Stomach (tissue), 9 donors: ENCODE data around the gene ASIC4. TPM values are rescaled to one million over a fixed set of nuclear protein-coding genes. Genes with fewer than 3 reads are reported as not detected.

Source experiments
- DNase-seq, 2 donors: peaks; one replicate each; pipeline versions ENCODE4 v3.0.0 to v3.0.0-alpha.2; 2013 to 2019
- H3K27ac ChIP-seq, 5 donors: fragments of 200-600 bp in 4 of 5; sonication (generic) in 4 of 5; one replicate each; pipeline ENCODE4 v1.5.1; 2013 to 2019; ENCODE audit warnings: mild to moderate bottlenecking in 1 of 5, moderate library complexity in 1 of 5
- H3K27me3 ChIP-seq, 3 donors: fragments of 200-600 bp; sonication (generic); one replicate each; pipeline ENCODE4 v1.5.1; 2017 to 2019; ENCODE audit warnings: mixed run types in 1 of 3
- H3K36me3 ChIP-seq, 4 donors: fragments of 200-600 bp; sonication (generic); 1 replicate in 3 of 4; 2 replicates in 1 of 4; pipeline ENCODE4 v1.5.1; 2016 to 2019
- H3K4me1 ChIP-seq, 4 donors: fragments of 200-600 bp; sonication (generic); one replicate each; pipeline ENCODE4 v1.5.1; 2016 to 2019
- H3K4me3 ChIP-seq, 4 donors: fragments of 200-600 bp; sonication (generic) in 3 of 4; one replicate each; pipeline ENCODE4 v1.5.1; 2016 to 2019; ENCODE audit warnings: mild to moderate bottlenecking in 1 of 4
- H3K9me3 ChIP-seq, 4 donors: fragments of 200-600 bp; sonication (generic); one replicate each; pipeline ENCODE4 v1.5.1; 2016 to 2019
- EP300 ChIP-seq: sonication (generic); formaldehyde crosslinking; IDR thresholded peaks from one replicate; pipeline ENCODE4 v1.6.1; 2017; ENCODE audit warnings: antibody characterized with exemption
- POLR2A ChIP-seq, 4 donors: fragments of 450-650 bp; IDR thresholded peaks; one replicate each; pipeline ENCODE4 v1.6.1; 2016; ENCODE audit warnings: antibody characterized with exemption in 4 of 4, control low read depth in 2 of 4, mild to moderate bottlenecking in 1 of 4, moderate library complexity in 1 of 4
- POLR2AphosphoS5 ChIP-seq, 3 donors: sonication (generic); formaldehyde crosslinking; IDR thresholded peaks; one replicate each; pipeline ENCODE4 v1.6.1; 2016; ENCODE audit warnings: antibody characterized with exemption in 3 of 3
- WGBS, 5 donors: extraction: QIAGEN DNeasy Blood & Tissue Kit in 3 of 5; methylation state at CpG; one replicate each; pipeline versions ENCODE4 v1.1.5 to v1.1.7; 2013 to 2018; 5-methylcytosine and 5-hydroxymethylcytosine counted together
- intact Hi-C: fragments of 100-400 bp; cut with DNase I; formaldehyde crosslinking; loops from one replicate; pipeline ENCODE4 v1.15.1; 2023; ENCODE audit warnings: low total_unique reads
- polyA plus RNA-seq, 3 donors: library from polyadenylated mRNA; stranded (reverse); fragments of 200-250 nt; gene quantifications; one replicate each; pipeline ENCODE4 v1.2.3, GENCODE V29; 2013
- total RNA-seq, 5 donors: library from RNA; depleted of rRNA; stranded (reverse); fragments of >200 nt; gene quantifications; one replicate each; pipeline versions ENCODE4 v1.1.0 to v1.2.3, GENCODE V29; 2014 to 2016
- TF ChIP-seq, protein P1 (sequence below), 7 experiments: fragments of 450-650 bp in 4 of 7; fragments of 200-600 bp in 3 of 7; sonication (generic) in 3 of 7; IDR thresholded peaks; one replicate each; pipeline ENCODE4 v1.5.1; 2016 to 2019; ENCODE audit warnings: antibody characterized with exemption in 7 of 7, control low read depth in 2 of 7, mild to moderate bottlenecking in 1 of 7
- donor health status: healthy with polysubstance abuse.
- donor health status: Bipolar disorder and iron deficiency.
- donor health status: healthy.

The ASIC4 gene
- total and polyA plus RNA-seq, 8 donors: 2.0 to 11.0 TPM; not detected in 6

DNA sequence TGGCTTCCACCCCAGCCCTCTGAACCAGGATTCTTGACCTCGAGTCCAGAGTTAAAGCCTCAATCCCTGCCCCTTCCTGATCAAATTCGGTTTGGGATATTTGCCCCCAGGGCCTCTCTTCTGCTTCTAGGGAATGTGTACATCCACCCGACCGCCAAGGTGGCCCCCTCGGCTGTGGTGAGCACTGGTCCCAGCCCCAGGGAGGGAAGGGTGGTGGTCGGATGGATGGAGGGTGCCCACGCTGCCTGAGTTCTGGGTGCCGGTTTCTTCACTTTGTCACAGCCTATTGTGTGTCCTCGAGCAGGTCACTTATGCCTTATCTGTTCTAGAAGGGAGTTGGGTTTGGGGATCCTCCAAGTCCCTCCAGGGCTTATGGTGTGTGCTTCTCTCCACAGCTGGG lies 8.7 kb upstream of the ASIC4 start:
- no peak overlapping the region for H3K4me3 ChIP-seq
- WGBS, 5 donors: 83 to 88% (median 87%) methylated on average over 9 of the region's 9 CpGs
- TF ChIP-seq POLR2A (IDR thresholded peaks at IDR 0.05) (no peak), EP300 (no peak)
- intact Hi-C loops: no loop called here
- H3K27me3 ChIP-seq: peaks cover 0 to 30% (median 21%) of the 10 kb centered on the region in 3 donors
- H3K36me3 ChIP-seq: peaks cover 30 to 69% (median 62%) of the 10 kb centered on the region in 4 donors
- no peak for DNase-seq
- H3K9me3 ChIP-seq: no peaks in the 10 kb centered on the region
- no peak overlapping the region for H3K27ac ChIP-seq
- H3K4me1 ChIP-seq: peaks cover 14 to 30% (median 25%) of the 10 kb centered on the region in 4 donors

DNA sequence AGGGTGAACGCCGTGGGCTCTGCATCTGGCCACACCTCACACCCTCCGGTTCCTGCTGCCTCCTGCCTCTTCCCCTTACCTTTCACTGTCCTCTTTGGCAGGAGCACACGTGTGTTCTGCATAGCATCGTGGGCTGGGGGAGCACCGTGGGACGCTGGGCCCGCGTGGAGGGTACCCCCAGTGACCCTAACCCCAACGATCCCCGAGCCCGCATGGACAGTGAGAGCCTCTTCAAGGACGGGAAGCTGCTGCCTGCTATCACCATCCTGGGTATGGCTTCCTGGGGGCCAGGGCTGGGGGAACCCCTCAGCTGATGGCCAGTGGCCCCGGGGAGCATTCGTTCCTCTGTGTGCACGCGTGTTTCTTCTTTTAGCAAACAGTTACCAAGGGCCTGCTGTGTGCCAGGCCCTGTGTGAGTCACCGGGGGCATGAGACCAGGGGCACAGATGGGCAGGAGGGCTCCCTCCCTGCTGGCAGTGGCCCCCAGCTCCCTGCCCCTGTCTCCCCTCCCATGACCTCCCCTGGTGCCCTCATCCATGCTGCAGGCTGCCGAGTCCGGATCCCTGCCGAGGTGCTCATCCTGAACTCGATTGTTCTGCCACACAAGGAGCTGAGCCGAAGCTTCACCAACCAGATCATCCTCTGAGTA lies 8.0 kb upstream of the ASIC4 start:
- H3K4me3 ChIP-seq: no peak overlapping the region
- 80 to 87% (median 85%) methylated on average over 17 to 23 of the region's 23 CpGs for WGBS, 5 donors
- intact Hi-C loops: no loop called here
- no peaks in the 10 kb centered on the region for H3K9me3 ChIP-seq
- peaks cover 0 to 37% (median 28%) of the 10 kb centered on the region in 3 donors for H3K27me3 ChIP-seq
- H3K36me3 ChIP-seq: peaks cover 30 to 66% (median 62%) of the 10 kb centered on the region in 4 donors
- peaks cover 14 to 29% (median 24%) of the 10 kb centered on the region in 4 donors for H3K4me1 ChIP-seq
- TF ChIP-seq, protein P1, sequence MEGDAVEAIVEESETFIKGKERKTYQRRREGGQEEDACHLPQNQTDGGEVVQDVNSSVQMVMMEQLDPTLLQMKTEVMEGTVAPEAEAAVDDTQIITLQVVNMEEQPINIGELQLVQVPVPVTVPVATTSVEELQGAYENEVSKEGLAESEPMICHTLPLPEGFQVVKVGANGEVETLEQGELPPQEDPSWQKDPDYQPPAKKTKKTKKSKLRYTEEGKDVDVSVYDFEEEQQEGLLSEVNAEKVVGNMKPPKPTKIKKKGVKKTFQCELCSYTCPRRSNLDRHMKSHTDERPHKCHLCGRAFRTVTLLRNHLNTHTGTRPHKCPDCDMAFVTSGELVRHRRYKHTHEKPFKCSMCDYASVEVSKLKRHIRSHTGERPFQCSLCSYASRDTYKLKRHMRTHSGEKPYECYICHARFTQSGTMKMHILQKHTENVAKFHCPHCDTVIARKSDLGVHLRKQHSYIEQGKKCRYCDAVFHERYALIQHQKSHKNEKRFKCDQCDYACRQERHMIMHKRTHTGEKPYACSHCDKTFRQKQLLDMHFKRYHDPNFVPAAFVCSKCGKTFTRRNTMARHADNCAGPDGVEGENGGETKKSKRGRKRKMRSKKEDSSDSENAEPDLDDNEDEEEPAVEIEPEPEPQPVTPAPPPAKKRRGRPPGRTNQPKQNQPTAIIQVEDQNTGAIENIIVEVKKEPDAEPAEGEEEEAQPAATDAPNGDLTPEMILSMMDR (IDR thresholded peaks at IDR 0.05): no peak
- no peak for TF ChIP-seq POLR2A (IDR thresholded peaks at IDR 0.05)
- TF ChIP-seq POLR2AphosphoS5 (IDR thresholded peaks at IDR 0.05): no peak
- TF ChIP-seq EP300: no peak
- DNase-seq: no peak
- H3K27ac ChIP-seq: no peak overlapping the region

DNA sequence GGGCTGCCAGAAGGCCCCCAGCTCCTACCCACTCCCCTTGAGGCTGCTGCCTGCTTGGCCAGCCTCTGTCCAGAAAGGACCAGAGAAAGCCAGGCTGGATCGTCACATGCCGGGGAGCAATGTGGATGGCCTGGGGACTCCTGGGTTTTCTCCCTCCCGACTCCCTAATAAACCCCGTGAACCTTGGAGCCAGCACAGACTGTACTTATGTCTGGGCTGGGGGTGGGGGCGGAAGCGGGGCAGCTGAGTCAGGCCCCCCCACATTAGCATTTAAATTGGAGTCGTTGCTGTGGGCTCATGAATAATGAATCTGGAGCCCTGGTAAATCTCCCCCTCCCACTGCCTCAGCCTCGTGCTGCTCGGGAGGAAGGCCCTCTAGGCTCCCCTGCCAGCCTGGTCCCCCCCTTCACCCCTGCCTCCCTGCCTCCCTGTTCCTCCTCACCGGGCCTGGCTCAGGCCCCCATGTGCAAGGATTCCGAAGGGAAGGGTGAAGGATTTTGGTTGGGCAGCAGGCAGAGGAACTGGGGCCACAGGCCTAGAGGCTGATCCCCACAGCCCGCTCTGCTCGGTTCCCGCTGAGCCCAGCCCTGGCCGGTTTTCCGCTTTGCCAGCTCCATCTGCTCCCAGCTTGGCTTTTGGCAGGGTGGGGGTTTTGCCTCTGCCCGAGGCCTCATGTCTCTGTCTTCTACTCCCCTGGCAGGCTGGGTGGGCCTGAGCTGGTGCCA lies 7.3 kb upstream of the ASIC4 start:
- Histone ChIP-seq H3K4me3 (no peak overlapping the region), H3K27me3 (peaks cover 0 to 44% (median 35%) of the 10 kb centered on the region in 3 donors), H3K36me3 (peaks cover 30 to 59% (median 55%) of the 10 kb centered on the region in 4 donors), H3K9me3 (no peaks in the 10 kb centered on the region), H3K27ac (no peak overlapping the region), H3K4me1 (peaks cover 14 to 30% (median 24%) of the 10 kb centered on the region in 4 donors)
- WGBS, 5 donors: 73 to 87% (median 74%) methylated on average over 14 to 17 of the region's 17 CpGs
- intact Hi-C loops: no loop called here
- TF ChIP-seq EP300 (no peak), POLR2A (IDR thresholded peaks at IDR 0.05) (no peak), POLR2AphosphoS5 (IDR thresholded peaks at IDR 0.05) (no peak)
- TF ChIP-seq, protein P1 (IDR thresholded peaks at IDR 0.05): no peak
- peak in 1 of 2 donors; percentile 54 for DNase-seq

DNA sequence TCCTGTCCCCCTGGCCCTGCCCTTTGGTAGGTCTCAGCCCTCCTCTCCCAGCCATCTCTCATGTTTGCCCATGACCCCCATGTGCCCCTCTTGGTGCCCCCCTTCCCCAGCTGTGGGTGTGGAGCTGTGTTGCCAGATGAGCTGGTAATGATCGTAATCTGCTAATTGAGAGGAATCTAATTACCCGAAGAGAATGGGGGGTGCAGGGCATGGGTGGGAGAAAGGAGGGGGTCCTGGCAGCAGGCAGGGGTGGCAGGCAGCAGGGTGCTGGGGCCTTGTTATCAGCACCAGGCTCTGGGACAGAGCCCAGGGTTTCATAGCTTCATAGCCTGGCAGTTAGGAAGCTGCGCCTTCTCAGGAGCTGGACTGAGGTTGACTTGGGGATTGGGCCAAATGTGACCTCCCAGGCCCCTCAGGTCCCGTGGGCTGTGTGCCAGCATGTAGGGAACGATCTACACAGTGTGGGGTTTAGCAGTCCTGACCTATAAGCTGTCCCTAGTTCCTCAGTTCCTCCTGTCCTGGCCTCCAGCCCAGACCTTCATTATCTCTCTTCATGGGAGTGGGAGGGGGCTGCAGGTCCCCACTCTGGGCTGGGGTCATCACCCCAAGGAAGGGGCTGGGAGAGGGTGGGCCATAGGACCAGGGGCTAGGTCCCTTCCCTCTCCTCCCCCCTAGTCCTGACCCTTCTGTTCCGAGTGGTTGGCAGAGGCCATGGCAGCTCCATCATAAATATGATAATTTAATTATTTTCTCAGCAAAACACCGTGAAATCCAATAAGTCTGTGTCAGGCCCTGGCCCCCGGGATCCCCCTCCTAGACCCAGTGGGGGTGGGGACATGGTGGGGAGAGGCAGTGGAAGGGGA lies 6.5 kb upstream of the ASIC4 start:
- WGBS, 5 donors: 47 to 52% (median 49%) methylated on average over 7 to 8 of the region's 8 CpGs
- Histone ChIP-seq H3K4me3 (no peak overlapping the region), H3K36me3 (peaks cover 30 to 50% (median 47%) of the 10 kb centered on the region in 4 donors), H3K27ac (no peak overlapping the region), H3K27me3 (peaks cover 0 to 52% (median 44%) of the 10 kb centered on the region in 3 donors), H3K4me1 (peaks cover 14 to 38% (median 25%) of the 10 kb centered on the region in 4 donors), H3K9me3 (no peaks in the 10 kb centered on the region)
- TF ChIP-seq, protein P1 (IDR thresholded peaks at IDR 0.05): no peak
- TF ChIP-seq EP300: no peak
- no peak for TF ChIP-seq POLR2A (IDR thresholded peaks at IDR 0.05)
- no peak for TF ChIP-seq POLR2AphosphoS5 (IDR thresholded peaks at IDR 0.05)
- DNase-seq: peak in 1 of 2 donors; percentile 55
- intact Hi-C loops: no loop called here
